HFF-Myc (cell line): Measurements from ENCODE around the gene URI1.

Experiments used
- DNase-seq: peaks from one replicate; pipeline ENCODE4 v3.0.0-alpha.2; 2011; ENCODE audit warnings: low read depth; ENCODE audit errors: extremely low read depth
- H3K4me3 ChIP-seq: replicated peaks from 2 replicates; pipeline ENCODE4 v1.5.1; 2011; ENCODE audit warnings: low read depth, mild to moderate bottlenecking, control low read depth, low read length
- TF ChIP-seq, protein P1 (sequence below): IDR thresholded peaks from 2 replicates; pipeline ENCODE4 v1.5.1; 2012; ENCODE audit warnings: mild to moderate bottlenecking, low read depth, low read length, control low read depth; ENCODE audit errors: missing control alignments

URI1 gene

DNA sequence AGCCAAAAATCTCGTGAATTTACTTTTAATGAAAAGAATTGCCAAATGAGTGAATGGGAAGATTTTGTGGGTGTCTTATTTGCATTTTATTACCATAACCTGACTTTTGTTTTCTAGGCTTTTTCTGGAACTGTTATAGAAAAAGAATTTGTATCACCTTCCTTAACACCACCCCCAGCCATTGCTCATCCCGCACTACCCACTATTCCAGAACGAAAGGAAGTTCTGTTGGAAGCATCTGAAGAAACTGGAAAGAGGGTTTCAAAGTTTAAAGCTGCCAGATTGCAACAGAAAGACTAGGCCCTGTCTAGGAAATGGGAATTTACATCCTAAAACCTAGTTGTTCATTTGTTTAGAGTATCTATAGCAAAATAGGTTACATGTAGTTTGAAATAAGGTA lies 72.7 kb downstream of the URI1 start:
- DNase-seq: no peak
- no peak overlapping the region for H3K4me3 ChIP-seq
- TF ChIP-seq, protein P1, sequence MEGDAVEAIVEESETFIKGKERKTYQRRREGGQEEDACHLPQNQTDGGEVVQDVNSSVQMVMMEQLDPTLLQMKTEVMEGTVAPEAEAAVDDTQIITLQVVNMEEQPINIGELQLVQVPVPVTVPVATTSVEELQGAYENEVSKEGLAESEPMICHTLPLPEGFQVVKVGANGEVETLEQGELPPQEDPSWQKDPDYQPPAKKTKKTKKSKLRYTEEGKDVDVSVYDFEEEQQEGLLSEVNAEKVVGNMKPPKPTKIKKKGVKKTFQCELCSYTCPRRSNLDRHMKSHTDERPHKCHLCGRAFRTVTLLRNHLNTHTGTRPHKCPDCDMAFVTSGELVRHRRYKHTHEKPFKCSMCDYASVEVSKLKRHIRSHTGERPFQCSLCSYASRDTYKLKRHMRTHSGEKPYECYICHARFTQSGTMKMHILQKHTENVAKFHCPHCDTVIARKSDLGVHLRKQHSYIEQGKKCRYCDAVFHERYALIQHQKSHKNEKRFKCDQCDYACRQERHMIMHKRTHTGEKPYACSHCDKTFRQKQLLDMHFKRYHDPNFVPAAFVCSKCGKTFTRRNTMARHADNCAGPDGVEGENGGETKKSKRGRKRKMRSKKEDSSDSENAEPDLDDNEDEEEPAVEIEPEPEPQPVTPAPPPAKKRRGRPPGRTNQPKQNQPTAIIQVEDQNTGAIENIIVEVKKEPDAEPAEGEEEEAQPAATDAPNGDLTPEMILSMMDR: no peak

DNA sequence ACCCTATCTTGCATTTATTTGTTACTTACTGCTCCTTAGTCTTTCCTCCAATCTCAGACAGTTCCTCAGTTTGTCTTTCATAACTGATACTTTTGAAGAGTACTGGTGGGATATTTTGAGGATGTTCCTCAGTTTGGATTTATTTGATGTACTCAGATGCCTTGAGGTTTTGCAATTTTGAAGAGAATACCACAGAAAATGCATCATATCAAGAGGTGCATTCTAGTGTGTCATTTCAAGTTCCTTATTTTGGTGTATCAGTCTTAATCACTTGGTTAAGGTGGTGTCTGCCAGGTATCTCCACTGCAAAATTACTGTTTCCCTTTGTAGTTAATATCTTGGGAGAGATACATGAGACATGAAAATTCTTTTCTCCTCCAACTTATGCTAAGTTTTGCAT lies 75.1 kb downstream of the URI1 start:
- TF ChIP-seq, protein P1: no peak
- DNase-seq: no peak
- no peak overlapping the region for H3K4me3 ChIP-seq

DNA sequence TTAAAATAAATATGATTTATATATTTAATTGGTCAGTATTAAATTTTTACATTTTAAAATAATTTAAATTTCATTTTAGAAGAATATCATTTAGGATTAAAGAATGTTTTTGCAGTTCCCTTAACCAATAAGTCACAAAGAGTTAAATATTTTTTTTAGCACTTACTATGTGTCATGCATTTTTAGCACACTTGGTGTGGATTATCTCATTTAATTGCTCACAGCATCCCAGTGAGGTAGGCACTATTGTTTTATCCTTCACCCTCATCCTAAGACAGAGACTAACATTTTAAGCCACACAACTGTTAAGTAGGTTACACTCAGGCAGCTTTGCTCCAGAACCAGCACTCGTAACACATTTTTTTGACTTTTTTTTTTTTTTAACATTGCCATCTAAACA lies 78.2 kb downstream of the URI1 start:
- no peak overlapping the region for H3K4me3 ChIP-seq
- TF ChIP-seq, protein P1: no peak
- DNase-seq: no peak

DNA sequence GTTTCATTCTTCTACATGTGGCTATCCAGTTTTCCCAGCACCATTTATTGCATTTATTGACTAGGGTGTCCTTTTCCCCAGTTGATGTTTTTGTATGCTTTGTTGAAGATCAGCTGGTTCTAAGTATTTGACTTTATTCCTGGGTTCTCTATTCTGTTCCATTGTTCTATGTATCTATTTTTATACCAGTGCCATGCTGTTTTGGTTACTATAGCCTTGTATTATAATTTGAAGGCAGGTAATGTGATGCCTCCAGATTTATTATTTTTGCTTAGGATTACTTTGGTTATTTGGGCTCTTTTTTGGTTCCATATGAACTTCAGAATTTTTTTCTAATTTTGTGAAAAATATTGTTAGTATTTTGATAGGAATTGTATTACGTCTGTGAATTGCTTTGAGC lies 80.6 kb downstream of the URI1 start:
- TF ChIP-seq, protein P1: no peak
- DNase-seq: no peak
- no peak overlapping the region for H3K4me3 ChIP-seq

DNA sequence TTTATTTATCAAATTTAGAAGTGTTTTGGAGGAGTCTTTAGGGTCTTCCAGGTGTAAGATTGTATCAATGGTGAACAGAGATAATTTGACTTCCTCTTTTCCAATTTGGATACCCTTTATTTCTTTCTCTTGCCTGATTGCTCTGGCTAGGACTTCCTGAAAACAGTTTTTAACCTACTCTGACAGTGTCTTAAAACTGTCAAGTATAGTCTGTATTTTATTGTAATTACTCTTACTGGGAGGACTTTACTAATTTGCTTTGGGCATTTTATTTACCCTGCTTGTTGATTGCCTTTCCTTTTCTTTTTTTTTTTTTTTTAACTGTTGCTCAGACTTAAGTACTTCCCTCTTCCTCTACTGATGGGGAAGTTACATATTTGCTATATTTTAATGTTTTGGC lies 81.3 kb downstream of the URI1 start:
- no peak overlapping the region for H3K4me3 ChIP-seq
- no peak for DNase-seq
- TF ChIP-seq, protein P1: no peak

DNA sequence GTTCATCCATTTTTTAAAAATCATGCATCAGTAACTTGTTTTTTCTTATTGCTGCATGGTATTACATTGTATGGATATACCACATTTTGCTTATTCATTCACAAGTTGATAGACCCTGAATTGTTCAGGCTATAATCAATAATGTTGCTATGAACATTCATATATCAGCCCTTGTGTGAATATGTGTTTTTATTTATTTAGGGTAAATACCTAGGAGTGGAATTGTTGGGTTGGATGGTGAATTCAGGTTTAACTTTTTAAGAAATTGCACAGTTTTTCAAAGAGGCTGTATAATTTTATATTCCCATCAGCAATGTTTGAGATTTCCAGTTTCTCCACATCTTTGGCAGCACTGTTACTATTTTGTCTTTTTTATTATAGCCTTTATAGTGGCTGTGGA lies 82.1 kb downstream of the URI1 start:
- TF ChIP-seq, protein P1: no peak
- no peak for DNase-seq
- H3K4me3 ChIP-seq: no peak overlapping the region

DNA sequence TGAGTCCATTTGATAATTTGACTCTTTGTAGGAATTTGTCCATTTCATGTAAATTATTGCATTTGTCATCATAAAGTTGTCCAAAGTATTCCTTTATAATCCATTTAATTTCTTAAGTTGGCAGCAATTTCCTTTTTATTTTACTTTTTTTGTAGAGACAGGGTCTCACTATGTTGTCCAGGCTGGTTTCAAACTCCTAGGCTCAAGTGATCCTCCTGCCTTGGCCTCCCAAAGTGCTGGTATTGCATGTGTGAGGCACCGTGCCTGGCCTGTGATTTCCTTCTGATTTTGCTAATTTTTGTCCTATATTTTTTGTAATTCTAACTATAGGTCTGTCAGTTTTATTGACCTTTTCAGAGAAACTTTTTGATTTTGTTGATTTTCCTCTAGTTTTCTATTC lies 84.9 kb downstream of the URI1 start:
- TF ChIP-seq, protein P1: no peak
- no peak for DNase-seq
- no peak overlapping the region for H3K4me3 ChIP-seq
